ENCODE measurements around the gene MAML2.

The MAML2 gene

GRCh38 chr11:96265220-96265737 lies 77.7 kb downstream of the MAML2 start:
- FAIRE-seq = no peak

GRCh38 chr11:96264364-96264763 lies 78.6 kb downstream of the MAML2 start:
- FAIRE-seq = no peak

- no peak for FAIRE-seq
These were observed 79.7 kb downstream of the MAML2 start for GRCh38 chr11:96263238-96263763.

- FAIRE-seq = no peak
These were observed 82.5 kb downstream of the MAML2 start for GRCh38 chr11:96260532-96260931.

- FAIRE-seq = no peak
These were observed 82.9 kb downstream of the MAML2 start for GRCh38 chr11:96260067-96260511.

- FAIRE-seq = no peak
These were observed 83.7 kb downstream of the MAML2 start for GRCh38 chr11:96259134-96259830.

- no peak for FAIRE-seq
These were observed 84.7 kb downstream of the MAML2 start for GRCh38 chr11:96257972-96258934.

GRCh38 chr11:96257036-96257435 lies 86.0 kb downstream of the MAML2 start:
- FAIRE-seq = no peak

GRCh38 chr11:96256215-96257011 lies 86.6 kb downstream of the MAML2 start:
- FAIRE-seq = no peak

GRCh38 chr11:96254854-96255253 lies 88.1 kb downstream of the MAML2 start:
- no peak for FAIRE-seq

- FAIRE-seq = no peak
These were observed 88.9 kb downstream of the MAML2 start for GRCh38 chr11:96254087-96254486.

GRCh38 chr11:96246718-96247552 lies 96.1 kb downstream of the MAML2 start:
- FAIRE-seq = no peak

- peak; percentile 65 for FAIRE-seq
These were observed 99.9 kb downstream of the MAML2 start for GRCh38 chr11:96242971-96243647.

- FAIRE-seq = no peak
These were observed 100.7 kb downstream of the MAML2 start for GRCh38 chr11:96242191-96242847.

- FAIRE-seq = no peak
These were observed 101.6 kb downstream of the MAML2 start for GRCh38 chr11:96241331-96241841.

GRCh38 chr11:96238563-96239135 lies 104.3 kb downstream of the MAML2 start:
- no peak for FAIRE-seq

GRCh38 chr11:96237766-96238266 lies 105.2 kb downstream of the MAML2 start:
- FAIRE-seq = no peak

GRCh38 chr11:96235751-96236150 lies 107.2 kb downstream of the MAML2 start:
- no peak for FAIRE-seq

- no peak for FAIRE-seq
These were observed 108.0 kb downstream of the MAML2 start for GRCh38 chr11:96234866-96235441.
